DOHH2 (cell line): ENCODE measurements around the gene GOSR1.

Experiments used
- H3F3A ChIP-seq: fragments of 200-600 bp; sonication (generic), shearing (Covaris generic); 2 replicates; pipeline ENCODE4 v1.6.0; 2016; ENCODE audit warnings: antibody characterized with exemption, mild to moderate bottlenecking; ENCODE audit not compliant: control insufficient read depth, insufficient read depth
- H3K27ac ChIP-seq: fragments of 200-600 bp; sonication (generic); 2 replicates; pipeline ENCODE4 v1.5.1; 2014; ENCODE audit warnings: low read depth, mild to moderate bottlenecking, low read length, moderate library complexity
- H3K27me3 ChIP-seq: fragments of 200-600 bp; sonication (generic); 2 replicates; pipeline ENCODE4 v1.6.1; 2014; ENCODE audit warnings: mild to moderate bottlenecking, low read length, mixed read lengths; ENCODE audit not compliant: control insufficient read depth
- H3K36me3 ChIP-seq: fragments of 200-600 bp; sonication (generic); 2 replicates; pipeline ENCODE4 v1.6.1; 2014; ENCODE audit warnings: mild to moderate bottlenecking, low read length, moderate library complexity, mixed read lengths; ENCODE audit not compliant: control insufficient read depth
- H3K4me1 ChIP-seq: fragments of 200-600 bp; sonication (generic); 2 replicates; pipeline ENCODE4 v1.6.1; 2014; ENCODE audit warnings: mild to moderate bottlenecking, low read length, mixed read lengths; ENCODE audit not compliant: control insufficient read depth
- H3K4me2 ChIP-seq: fragments of 200-600 bp; sonication (generic); 2 replicates; pipeline ENCODE4 v1.6.0; 2014; ENCODE audit warnings: mild to moderate bottlenecking, low read length, moderate library complexity
- H3K4me3 ChIP-seq: fragments of 200-600 bp; sonication (generic); 2 replicates; pipeline ENCODE4 v1.5.1; 2014; ENCODE audit warnings: mild to moderate bottlenecking, low read length, mixed read lengths
- H3K79me2 ChIP-seq: fragments of 200-600 bp; sonication (generic); 2 replicates; pipeline ENCODE4 v1.6.1; 2014; ENCODE audit warnings: mild to moderate bottlenecking, low read length, mixed read lengths; ENCODE audit not compliant: control insufficient read depth
- H3K9me2 ChIP-seq: fragments of 200-600 bp; sonication (generic); replicated peaks from 2 replicates; pipeline ENCODE4 v1.6.1; 2014; ENCODE audit warnings: mild to moderate bottlenecking, low read length, mixed read lengths; ENCODE audit not compliant: control insufficient read depth
- H3K9me3 ChIP-seq: fragments of 200-600 bp; sonication (generic); 2 replicates; pipeline ENCODE4 v1.6.1; 2014; ENCODE audit warnings: antibody characterized with exemption, low read length, mixed read lengths; ENCODE audit not compliant: control insufficient read depth, insufficient read depth
- H4K20me1 ChIP-seq: fragments of 200-600 bp; sonication (generic); 2 replicates; pipeline ENCODE4 v1.6.0; 2014; ENCODE audit warnings: low read depth, mild to moderate bottlenecking, antibody characterized with exemption, low read length, moderate library complexity; ENCODE audit not compliant: control insufficient read depth, insufficient read depth
- EZH2phosphoT487 ChIP-seq: fragments of 200-600 bp; sonication (generic); IDR thresholded peaks from 2 replicates; pipeline ENCODE4 v1.6.1; 2017; ENCODE audit warnings: borderline replicate concordance, mild to moderate bottlenecking, antibody characterized with exemption, low read length, moderate library complexity, mixed read lengths
- TF ChIP-seq, protein P1 (sequence below): fragments of 200-600 bp; sonication (generic); IDR thresholded peaks from one replicate; pipeline ENCODE4 v1.5.1; 2014; ENCODE audit warnings: antibody characterized with exemption, mild to moderate bottlenecking, low read depth, low read length; ENCODE audit not compliant: poor library complexity, severe bottlenecking

GOSR1 gene

DNA sequence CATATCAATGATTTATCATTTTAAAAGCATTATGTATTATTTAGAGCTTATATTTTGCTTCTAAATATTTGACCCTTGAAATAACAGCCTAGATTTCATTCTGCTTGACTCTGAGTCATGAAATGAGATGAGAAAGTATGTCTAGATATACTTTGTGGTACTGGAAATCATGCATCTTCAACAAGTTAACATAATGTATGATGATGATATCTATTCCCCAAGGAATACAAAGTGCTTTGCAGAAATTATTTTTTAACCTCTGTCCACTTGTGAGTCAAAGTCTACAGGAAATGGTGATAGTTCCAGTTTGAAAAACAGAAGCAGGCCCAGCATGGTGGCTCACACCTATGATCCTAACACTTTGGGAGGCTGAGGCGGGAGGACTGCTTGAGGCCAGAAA lies 36.1 kb downstream of the GOSR1 start:
- Histone ChIP-seq H4K20me1 (no peaks in the 10 kb centered on the region), H3K36me3 (peaks cover 51% of the 10 kb centered on the region), H3K79me2 (no peaks in the 10 kb centered on the region), H3K9me2 (no peaks in the 10 kb centered on the region), H3K27ac (no peak overlapping the region), H3K27me3 (no peaks in the 10 kb centered on the region), H3K9me3 (no peaks in the 10 kb centered on the region), H3K4me1 (peaks cover 3% of the 10 kb centered on the region; the same call in 1 of the 2 replicates), H3K4me2 (no peak overlapping the region), H3F3A (no peaks in the 10 kb centered on the region), H3K4me3 (no peak overlapping the region)
- TF ChIP-seq, protein P1, sequence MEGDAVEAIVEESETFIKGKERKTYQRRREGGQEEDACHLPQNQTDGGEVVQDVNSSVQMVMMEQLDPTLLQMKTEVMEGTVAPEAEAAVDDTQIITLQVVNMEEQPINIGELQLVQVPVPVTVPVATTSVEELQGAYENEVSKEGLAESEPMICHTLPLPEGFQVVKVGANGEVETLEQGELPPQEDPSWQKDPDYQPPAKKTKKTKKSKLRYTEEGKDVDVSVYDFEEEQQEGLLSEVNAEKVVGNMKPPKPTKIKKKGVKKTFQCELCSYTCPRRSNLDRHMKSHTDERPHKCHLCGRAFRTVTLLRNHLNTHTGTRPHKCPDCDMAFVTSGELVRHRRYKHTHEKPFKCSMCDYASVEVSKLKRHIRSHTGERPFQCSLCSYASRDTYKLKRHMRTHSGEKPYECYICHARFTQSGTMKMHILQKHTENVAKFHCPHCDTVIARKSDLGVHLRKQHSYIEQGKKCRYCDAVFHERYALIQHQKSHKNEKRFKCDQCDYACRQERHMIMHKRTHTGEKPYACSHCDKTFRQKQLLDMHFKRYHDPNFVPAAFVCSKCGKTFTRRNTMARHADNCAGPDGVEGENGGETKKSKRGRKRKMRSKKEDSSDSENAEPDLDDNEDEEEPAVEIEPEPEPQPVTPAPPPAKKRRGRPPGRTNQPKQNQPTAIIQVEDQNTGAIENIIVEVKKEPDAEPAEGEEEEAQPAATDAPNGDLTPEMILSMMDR = no peak
- no peak for TF ChIP-seq EZH2phosphoT487

DNA sequence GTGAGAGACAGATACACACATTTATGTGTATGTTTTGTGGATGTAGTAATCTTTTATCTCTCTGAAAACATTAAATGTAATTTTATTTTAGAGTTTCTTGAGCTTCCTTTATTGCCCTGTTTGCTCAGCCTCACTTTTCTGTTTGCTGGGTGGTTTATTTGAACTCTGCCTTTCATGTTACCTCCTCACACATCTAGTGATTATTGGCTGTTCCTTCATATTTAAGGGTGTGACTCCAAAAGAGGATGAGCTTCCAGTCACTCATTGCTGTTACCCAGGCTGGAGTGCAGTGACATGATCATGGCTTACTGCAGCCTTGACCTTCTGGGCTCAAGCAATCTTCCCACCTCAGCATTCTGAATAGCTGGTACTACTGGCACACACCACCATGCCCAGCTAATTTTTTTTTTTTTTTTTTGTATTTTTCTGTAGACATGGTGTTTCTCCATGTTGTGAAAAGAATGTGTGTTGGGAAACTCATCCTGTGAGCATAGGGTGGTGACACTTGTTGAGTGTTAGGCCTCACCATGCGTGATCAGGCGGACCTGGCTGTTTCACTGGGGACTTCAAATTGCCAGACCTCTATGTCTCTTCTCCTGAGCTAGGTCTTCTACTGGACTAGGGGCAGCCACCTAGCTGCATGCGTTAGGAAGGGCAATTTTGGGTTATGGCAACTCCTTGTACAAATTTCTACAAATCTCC lies 37.8 kb downstream of the GOSR1 start:
- H3K9me3 ChIP-seq = no peaks in the 10 kb centered on the region
- H3K4me3 ChIP-seq = no peak overlapping the region
- no peaks in the 10 kb centered on the region for H3K27me3 ChIP-seq
- no peak overlapping the region for H3K27ac ChIP-seq
- TF ChIP-seq, protein P1 = no peak
- TF ChIP-seq EZH2phosphoT487 = no peak
- peaks cover 59% of the 10 kb centered on the region for H3K36me3 ChIP-seq
- no peaks in the 10 kb centered on the region for H3K79me2 ChIP-seq
- H3K9me2 ChIP-seq = no peaks in the 10 kb centered on the region
- peaks cover 3% of the 10 kb centered on the region; the same call in 1 of the 2 replicates for H3K4me1 ChIP-seq
- H3K4me2 ChIP-seq = no peak overlapping the region
- no peaks in the 10 kb centered on the region; the same call in 1 of the 2 replicates for H3F3A ChIP-seq
- no peaks in the 10 kb centered on the region for H4K20me1 ChIP-seq

DNA sequence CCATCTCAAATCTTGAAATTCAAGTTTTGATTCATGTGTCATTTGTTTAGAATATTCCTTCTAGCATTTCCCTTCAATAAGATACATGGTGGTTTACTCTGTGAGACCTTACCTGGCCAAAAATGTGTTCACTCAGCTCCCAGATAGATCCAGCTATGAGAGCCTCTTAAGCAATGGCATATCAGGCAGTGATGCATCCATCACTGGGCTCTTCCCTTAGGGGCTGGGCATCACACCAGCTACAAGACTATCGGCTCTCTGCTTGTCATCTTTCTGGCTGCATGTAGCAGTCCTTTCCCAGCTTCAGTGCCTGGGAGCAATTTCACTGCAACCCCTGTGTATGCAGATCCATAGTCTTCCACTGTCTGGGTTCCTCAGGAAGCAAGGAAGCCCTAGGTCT lies 40.6 kb downstream of the GOSR1 start:
- no peaks in the 10 kb centered on the region for H3K79me2 ChIP-seq
- H4K20me1 ChIP-seq = no peaks in the 10 kb centered on the region
- no peaks in the 10 kb centered on the region for H3K27me3 ChIP-seq
- H3F3A ChIP-seq = no peaks in the 10 kb centered on the region; the same call in 1 of the 2 replicates
- H3K36me3 ChIP-seq = peaks cover 68% of the 10 kb centered on the region
- no peaks in the 10 kb centered on the region for H3K9me2 ChIP-seq
- H3K4me1 ChIP-seq = peaks cover 3% of the 10 kb centered on the region; the same call in 1 of the 2 replicates
- TF ChIP-seq EZH2phosphoT487 = no peak
- TF ChIP-seq, protein P1 = no peak
- H3K4me3 ChIP-seq = no peak overlapping the region
- no peak overlapping the region for H3K27ac ChIP-seq
- H3K9me3 ChIP-seq = no peaks in the 10 kb centered on the region
- H3K4me2 ChIP-seq = no peak overlapping the region
